Measurements from ENCODE around the gene ZNF155.
"Not testable (repeated sequence)": the region's sequence is repeated elsewhere in the genome, so short reads cannot be mapped to it uniquely, and the experiment has no call there.

Gene ZNF155

GRCh38 chr19:43983912-43984686 lies at the start of gene ZNF155:
Gene ZNF155, plus strand, starts transcription at chr19:43984188. Its CDS starts 4,356 bp downstream, at chr19:43988544.
- peak; percentile 94 for DNase-seq (ENCODE audit: low spot score)

- peak; percentile 94 for DNase-seq (ENCODE audit: low spot score)
Measured at GRCh38 chr19:43934985-43935708, 48.8 kb upstream of the ZNF155 start, which contains the start of gene ZNF45. Gene ZNF45, minus strand, starts transcription at chr19:43935282. Its CDS starts 13,097 bp downstream, at chr19:43922185.

GRCh38 chr19:43936188-43936587 lies 47.8 kb upstream of the ZNF155 start:
- no peak for DNase-seq (ENCODE audit: low spot score)

GRCh38 chr19:43939557-43940260 lies 44.3 kb upstream of the ZNF155 start:
- DNase-seq (ENCODE audit: low spot score): no peak

- DNase-seq (ENCODE audit: low spot score): no peak
Measured at GRCh38 chr19:43940719-43941118, 43.3 kb upstream of the ZNF155 start.

- no peak for DNase-seq (ENCODE audit: low spot score)
Measured at GRCh38 chr19:43941209-43941608, 42.8 kb upstream of the ZNF155 start.

- not testable (repeated sequence) for DNase-seq (ENCODE audit: low spot score)
Measured at GRCh38 chr19:43947412-43947811, 36.6 kb upstream of the ZNF155 start.

GRCh38 chr19:43949803-43950202 lies 34.2 kb upstream of the ZNF155 start:
- not testable (repeated sequence) for DNase-seq (ENCODE audit: low spot score)

- DNase-seq (ENCODE audit: low spot score): peak; percentile 97
Measured at GRCh38 chr19:43950834-43951645, 32.9 kb upstream of the ZNF155 start, which contains the start of gene ZNF221. Gene ZNF221, plus strand, starts transcription at chr19:43951228. Its CDS starts 11,499 bp downstream, at chr19:43962727.

- DNase-seq (ENCODE audit: low spot score): no peak
Measured at GRCh38 chr19:43956827-43957226, 27.2 kb upstream of the ZNF155 start.

- DNase-seq (ENCODE audit: low spot score): peak; percentile 61
Measured at GRCh38 chr19:43957891-43958290, 26.1 kb upstream of the ZNF155 start.

- DNase-seq (ENCODE audit: low spot score): no peak
Measured at GRCh38 chr19:43960411-43960810, 23.6 kb upstream of the ZNF155 start.

- DNase-seq (ENCODE audit: low spot score): no peak
Measured at GRCh38 chr19:43966079-43966694, 17.8 kb upstream of the ZNF155 start.

GRCh38 chr19:43976732-43977131 lies 7.3 kb upstream of the ZNF155 start:
- DNase-seq (ENCODE audit: low spot score): no peak

GRCh38 chr19:43983544-43983911 lies 460 bp upstream of the ZNF155 start:
- no peak for DNase-seq (ENCODE audit: low spot score)

- DNase-seq (ENCODE audit: low spot score): no peak
Measured at GRCh38 chr19:43984687-43985000, 656 bp downstream of the ZNF155 start.

GRCh38 chr19:43997631-43998290 lies 13.8 kb downstream of the ZNF155 start:
- DNase-seq (ENCODE audit: low spot score): no peak

GRCh38 chr19:44002212-44002565 lies 18.2 kb downstream of the ZNF155 start:
- peak; percentile 6 for DNase-seq (ENCODE audit: low spot score)

GRCh38 chr19:44002566-44003460 lies 18.8 kb downstream of the ZNF155 start, which contains the start of gene ZNF230:
Gene ZNF230, plus strand, starts transcription at chr19:44002957. Its CDS starts 4,122 bp downstream, at chr19:44007079.
- DNase-seq (ENCODE audit: low spot score): peak; percentile 96
